Stimulated activated CD4-positive, alpha-beta T cell treated with anti-CD3 and anti-CD28 coated beads, Interleukin-4, amount 100 ng/mL, for 4 hours (primary cell): ENCODE measurements around the gene SEMA3C.

Experiments
- DNase-seq, 2 experiments: peaks; one replicate each; pipeline ENCODE4 v3.0.0-alpha.2; 2020

SEMA3C gene

DNA sequence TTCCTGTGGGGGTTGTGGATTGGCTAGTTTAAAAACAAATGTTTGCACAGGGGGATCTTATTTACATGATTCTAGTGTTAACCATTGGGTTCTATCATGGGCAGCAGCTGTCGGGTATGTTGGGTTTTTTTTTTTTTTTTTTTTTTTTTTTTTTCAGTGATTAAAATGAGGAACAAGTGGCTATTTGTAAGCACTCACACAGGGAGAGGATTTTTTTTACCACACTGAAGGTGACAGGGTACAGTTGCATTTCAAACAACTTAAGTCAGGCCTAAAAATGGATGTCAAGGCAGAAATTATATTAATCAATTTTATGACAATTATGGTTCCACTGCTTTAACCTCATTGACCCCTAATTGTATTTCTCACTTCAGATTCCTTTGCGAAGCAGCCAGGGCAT, 187.6 kb downstream of the SEMA3C start:
- DNase-seq, result no peak

DNA sequence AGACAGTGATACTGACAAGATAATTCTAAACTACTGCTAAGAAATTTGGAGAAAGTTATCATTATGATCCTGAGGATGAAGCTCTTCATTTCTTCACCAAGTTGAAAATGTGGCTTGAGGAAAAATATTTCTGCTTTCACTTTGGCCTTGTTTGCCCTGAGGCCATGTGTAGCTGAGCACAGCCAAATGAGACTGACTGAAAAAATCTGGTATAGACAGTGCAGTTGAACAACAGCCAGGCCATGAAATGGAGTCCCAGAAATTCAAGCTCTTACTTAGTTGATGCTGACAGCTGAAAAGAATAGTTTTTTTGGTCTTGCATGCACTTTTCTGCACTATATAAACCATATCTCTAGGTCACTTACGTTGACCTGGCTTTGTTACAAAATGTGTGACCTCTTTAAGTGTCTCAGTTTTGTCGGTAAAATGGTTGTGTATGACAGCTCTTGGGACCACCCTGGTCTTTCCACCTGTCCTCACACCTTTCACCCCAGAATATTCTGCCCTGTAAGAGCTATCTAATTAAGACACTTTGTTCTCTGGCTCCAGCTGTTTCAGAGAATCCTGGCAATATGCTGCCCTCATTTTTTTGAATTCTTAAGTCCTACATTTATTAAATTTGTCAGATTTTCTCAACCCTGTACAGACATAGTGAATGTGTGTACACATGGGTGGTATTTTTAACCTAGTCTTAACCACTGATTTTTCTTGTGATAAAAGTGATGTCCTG, 189.1 kb downstream of the SEMA3C start:
- no peak for DNase-seq

DNA sequence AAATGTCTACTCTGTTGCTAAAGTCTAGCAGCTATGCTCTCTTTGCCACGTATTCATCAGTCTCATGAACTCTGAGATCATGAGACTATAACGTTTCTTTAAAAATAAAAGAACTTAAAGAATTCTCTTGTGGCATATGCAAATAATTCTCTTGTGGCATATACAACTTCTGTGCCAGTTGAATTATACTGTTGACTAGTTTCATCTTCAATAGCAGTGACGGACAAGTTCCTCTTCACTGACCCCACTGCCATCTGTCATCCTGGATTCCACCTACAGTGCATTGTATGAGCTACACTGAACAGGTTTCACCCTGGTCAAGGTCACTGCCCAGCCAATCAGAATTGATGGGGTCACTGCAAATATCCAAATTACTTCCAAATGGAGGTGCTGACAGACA, 192.2 kb downstream of the SEMA3C start:
- no peak for DNase-seq

DNA sequence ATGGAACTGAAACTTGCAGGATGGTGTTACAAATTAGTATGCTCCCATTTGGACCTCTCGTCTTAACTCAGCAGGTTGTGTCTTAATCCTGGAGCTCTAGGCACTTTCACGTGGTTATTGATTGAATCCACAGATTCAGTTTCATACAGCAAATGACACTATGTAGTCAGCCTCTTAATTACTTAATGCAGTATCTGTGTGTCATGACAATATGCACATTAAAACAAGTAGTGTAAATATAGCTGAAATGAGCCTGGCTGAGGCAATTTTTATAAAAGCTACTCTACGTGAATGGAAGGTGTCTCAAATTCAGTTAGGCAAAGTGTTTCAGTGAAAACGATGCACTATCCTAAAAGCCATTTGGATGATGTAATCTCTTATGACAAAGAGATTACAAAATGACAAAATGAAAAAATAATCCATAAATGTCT, 193.7 kb downstream of the SEMA3C start:
- no peak for DNase-seq

DNA sequence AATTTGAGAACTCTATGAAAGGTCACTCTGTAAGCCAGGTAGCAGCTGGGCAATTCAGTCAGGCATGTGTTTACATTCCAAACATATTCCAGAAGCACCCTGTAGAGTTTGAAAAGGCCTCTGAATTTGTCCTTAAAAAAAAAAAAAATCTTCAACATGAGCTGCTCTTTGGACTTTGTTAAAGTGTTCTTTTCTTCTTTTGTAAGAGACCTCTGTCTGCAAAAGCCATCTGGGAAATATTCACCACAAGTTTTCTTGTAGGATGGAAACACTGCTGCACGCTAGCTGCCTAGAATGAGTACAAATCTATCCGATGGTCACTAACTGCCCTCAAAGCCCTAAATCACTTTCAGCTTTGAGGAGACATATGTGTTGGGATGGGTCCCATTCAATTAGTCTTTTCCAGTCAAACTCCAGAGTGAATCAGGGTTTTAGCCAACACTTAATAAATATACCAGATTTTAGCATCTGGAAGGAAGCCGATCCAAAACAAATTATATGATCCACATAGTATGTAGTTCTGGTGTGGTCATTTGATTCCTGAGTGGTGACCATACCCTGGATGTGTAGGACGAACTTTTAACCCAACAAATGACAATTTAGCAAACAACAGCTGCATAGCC, 194.5 kb downstream of the SEMA3C start:
- DNase-seq, result no peak

DNA sequence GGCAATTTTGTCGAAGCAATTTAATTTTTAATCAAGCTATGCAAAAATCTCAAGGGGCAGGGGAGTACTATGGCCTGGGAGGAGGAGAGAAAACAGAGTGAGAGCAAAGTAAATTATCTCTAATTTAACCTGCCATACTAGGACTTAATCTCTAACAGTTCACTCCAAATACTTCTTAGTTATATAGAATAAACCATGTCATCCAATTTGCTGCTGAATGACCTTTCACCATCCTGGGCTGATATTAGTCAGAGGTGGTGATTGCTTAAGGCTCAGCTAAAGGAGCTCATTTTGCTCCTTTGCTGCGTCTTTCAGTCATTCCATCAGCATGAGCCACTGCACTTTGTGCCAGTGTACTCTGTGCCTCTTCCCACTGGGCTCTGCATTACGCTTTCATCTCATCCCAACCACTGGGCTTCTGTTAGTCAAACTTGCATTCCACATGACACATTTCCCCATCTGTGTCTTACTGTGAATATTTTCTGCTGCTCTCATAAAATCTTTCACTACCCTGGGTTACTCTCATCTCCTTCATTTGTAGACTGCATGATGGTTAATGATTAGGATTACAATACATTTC, 196.1 kb downstream of the SEMA3C start:
- DNase-seq, result no peak

DNA sequence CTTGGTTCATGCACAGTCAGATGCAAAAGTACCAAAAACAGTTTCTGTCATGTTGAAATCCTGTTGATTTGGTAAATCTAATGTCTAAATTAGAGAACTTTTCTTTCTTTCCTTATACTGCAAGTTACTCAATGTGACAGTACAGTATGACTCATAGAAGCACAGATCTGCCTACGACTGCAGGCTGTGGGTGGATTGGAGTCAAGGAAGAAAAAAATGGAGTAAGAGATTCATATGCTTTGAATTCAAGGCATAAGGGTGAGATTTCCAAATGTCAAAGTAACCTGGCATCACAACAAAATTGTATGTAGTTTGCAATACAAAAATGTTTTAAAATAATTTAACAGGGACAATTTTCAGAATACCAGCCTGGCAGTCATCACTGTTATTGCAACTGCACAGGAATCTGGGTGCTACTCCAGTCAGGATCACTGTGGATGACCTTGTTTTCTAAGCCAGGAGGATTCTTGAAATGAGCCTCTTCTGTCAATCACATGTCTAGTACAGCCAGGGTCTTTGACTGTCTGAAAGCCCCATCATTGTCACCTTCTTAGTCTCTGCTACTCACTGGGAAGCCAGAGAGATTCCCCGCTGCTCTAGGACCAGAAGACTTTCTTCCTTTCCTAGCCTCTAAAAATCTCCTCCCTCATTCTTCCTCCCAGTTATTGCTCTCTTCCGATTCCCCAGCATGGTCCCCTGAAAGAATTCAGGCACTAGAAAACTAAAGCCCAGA, 196.8 kb downstream of the SEMA3C start:
- DNase-seq, result no peak

DNA sequence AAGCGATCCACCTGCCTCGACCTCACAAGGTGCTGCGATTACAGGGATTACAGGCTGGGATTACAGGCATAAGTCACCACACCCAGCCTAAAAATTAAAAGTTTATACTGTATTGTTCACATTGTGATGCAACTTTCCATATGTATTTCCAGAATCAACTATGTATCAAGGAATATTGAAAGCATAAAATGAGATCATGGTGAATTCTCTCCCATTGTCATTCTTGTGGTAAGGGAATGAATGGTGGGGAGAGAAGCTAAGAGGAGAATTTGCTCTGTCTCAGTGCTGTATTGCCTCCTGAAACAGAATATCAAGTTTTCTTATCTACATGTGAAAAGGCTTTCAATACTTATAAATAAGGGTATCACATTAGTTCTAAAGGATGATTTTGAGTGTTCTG, 198.7 kb downstream of the SEMA3C start:
- no peak for DNase-seq

DNA sequence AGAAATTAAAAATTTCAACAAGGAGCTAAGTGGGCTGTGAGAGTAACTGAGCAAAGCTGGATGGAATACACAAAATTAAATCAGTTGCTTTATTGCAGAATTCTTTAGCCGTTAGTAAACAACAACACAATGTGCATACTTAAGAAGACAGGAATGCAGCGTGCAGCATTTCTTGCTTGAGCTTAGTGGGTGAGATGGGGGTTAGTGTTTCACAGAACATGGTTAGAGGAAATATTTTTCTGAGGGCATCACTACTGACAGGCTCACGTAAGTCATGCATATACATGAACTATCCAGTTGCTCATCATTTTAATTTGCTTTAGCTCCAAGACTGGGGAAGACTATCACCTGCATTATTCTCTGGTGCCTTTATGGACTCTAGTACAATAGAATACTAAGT, 199.6 kb downstream of the SEMA3C start:
- no peak for DNase-seq

DNA sequence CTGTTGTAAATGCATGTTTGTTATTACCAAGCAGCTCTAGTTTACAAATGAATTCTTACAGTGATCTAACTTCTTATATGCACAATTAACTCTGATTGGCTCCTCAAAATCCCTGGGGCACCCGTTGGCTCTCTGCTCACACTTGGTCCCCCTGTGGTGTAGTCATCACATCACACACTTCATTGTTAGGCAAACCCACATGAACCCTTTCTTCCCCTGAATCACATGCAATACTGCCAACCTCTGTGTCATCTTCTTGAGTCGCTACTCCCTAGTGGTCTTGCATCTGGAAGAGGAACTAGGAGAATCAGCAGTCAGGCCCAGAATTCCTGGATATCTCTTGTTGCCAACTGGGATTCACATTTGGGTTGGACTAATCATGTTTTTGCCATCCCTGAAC, 207.3 kb downstream of the SEMA3C start:
- no peak for DNase-seq

DNA sequence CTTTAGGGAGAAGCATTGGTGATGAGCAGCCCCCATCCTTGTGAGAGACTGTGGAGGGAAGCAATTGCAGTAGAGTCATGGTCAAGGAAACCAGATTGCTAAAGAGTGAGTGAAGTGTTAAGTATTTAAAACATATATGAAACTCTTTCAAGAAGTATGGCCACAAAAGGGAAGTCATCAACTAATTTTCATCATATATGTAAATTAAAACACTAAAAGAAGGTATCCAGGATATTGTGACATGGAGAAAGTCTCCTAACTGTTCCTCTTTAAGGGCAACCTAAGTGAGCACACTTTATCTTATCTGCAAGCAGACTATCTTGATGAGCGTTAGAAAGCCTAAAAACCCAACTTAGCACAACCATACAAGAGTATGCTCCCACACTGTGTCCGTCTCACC, 210.7 kb downstream of the SEMA3C start:
- DNase-seq, result no peak

DNA sequence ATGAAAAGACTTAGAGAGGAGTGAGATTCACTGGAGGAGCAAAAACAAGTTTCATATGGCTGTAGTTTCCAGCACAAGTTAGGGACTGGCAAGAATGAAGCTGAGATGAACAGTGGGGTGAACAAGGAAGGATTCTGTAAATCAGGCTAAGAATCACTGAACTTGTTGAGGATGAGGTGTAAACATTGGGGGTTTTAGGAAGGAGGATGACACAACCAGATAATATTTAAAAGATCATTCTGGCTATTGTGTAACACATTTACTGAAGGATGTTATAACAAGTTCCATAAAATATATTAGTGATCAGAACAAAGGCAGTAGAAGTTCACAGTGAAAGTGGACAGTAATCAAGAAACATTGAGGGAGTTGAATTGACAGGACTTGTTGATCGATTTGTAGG, 211.5 kb downstream of the SEMA3C start:
- DNase-seq, result no peak

DNA sequence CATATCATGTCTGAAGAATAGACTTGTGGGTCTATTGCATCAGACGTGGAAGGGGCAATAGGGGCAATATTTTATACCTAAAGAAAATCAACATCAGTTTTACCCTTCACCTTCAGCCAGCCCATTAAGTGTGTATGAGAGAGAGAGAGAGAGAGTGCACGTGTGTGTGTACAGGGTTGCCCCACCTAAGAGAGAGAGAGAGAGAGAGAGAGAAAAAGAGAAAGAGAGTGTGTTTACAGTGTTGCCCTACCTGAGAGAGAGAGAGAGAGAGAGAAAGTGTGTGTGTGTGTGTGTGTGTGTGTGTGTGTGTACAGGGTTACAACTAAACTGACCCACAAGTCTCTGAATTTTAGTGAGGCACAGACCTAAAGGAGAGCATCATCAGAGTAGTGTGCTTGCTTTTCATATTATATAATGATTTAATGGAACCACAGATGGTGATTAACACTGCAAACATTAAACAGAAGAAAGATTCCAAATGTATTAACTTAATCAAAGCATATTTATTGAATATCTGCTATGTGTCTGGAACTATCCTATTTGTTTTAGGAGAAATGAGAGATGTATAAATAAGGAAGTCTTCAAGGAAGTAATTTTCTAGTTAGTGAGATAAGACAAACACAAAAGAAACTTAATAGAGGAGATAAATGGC, 213.6 kb downstream of the SEMA3C start:
- no peak for DNase-seq

DNA sequence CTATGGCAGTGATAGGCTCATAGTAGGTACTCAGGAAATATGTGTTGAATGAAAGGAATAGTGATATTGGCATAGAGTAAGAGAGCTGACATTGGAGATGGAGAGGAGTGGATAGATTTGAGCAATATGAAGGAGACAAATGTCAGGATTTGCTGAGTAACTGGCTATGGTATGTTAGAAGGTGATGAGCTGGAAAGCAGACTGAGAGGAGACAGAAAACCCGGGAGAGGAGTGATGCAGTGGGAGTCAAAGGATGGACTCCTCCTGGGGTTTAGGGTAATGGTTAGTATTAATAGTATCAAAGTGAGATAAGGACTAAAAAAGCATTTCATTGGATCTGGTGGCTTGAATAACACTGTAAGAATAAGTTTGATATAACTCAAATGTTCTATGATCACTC, 215.6 kb downstream of the SEMA3C start:
- no peak for DNase-seq

DNA sequence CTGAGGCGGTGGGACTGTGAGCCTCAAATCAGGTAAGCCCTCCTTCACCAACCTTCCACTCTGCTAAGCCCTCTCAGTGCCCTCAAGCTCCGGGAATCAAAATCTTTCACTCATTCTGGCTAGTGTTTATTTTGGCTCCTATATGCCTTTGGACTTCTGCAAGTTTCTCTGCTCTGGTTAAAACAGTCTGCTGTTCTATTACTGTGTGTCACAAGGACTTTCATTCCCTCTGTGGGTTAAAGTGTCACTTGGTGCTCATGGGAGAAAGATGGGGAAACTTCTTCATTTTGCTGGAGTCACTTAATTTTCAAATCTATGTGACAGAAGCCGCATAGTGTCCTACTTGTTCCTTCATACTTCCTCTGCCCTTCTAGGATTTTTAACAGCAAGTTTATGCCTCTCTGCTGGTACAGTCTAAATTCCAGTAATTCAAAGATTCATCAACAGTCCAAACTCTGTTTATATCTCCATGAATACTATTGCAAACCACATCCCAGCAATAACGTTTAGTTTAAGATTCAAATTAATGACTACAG, 219.1 kb downstream of the SEMA3C start:
- DNase-seq, result no peak

DNA sequence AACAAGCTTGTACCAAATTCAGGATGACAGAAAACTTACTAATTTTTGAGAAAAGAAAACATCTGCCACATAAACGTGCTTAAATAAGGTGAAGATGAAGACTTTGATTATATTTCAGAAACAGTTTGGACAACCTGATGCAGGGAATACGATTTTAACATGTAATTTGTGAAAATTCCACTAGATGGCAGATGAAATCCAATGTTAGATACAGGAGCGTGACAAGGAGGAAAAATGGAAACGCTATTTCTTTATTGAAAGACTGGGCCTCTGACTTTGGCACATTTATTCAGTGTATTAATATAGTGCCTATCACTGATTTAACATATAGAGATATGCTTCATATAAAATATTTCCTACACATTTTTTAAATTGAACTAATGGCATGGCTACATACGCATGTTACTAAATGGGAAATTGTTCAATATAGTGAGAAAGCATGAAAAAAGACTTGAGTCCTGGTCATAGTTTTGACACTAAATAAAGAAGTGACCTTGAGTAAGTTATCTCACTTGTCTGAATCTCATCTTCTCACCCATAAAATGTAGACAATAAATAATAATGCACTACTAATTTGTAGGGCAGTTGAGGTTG, 219.7 kb downstream of the SEMA3C start:
- DNase-seq, result no peak
